HG02678 (cell line): Measurements from ENCODE around the gene ABCG8.
A peak's percentile ranks its signal among the peaks of the same experiment; 100 is the strongest.

ENCODE experiments used
- ATAC-seq: cut with Tn5 transposase; IDR thresholded peaks from one replicate; pipeline ENCODE4 v1.9.1; 2021; ENCODE audit warnings: mild to moderate bottlenecking, moderate library complexity; ENCODE audit not compliant: unreplicated experiment

ABCG8 gene

GRCh38 chr2:43838560-43839267 lies at the start of gene ABCG8, which contains the start of gene ABCG5:
ABCG8 (plus strand) TSS chr2:43838971; CDS start chr2:43839054, 83 bp downstream.
ABCG5 (minus strand) TSS chr2:43838839; CDS start chr2:43838679, 160 bp downstream.
- no peak for ATAC-seq

- no peak for ATAC-seq
Measured at GRCh38 chr2:43790147-43790546, 48.6 kb upstream of the ABCG8 start.

- ATAC-seq, result no peak
Measured at GRCh38 chr2:43791035-43791765, 47.6 kb upstream of the ABCG8 start.

GRCh38 chr2:43792653-43793052 lies 46.1 kb upstream of the ABCG8 start:
- peak; percentile 59 for ATAC-seq

- ATAC-seq, result no peak
Measured at GRCh38 chr2:43794956-43795355, 43.8 kb upstream of the ABCG8 start.

- no peak for ATAC-seq
Measured at GRCh38 chr2:43796206-43796605, 42.6 kb upstream of the ABCG8 start.

- no peak for ATAC-seq
Measured at GRCh38 chr2:43798300-43798699, 40.5 kb upstream of the ABCG8 start.

GRCh38 chr2:43800894-43801293 lies 37.9 kb upstream of the ABCG8 start:
- ATAC-seq, result no peak

GRCh38 chr2:43802135-43802534 lies 36.6 kb upstream of the ABCG8 start:
- ATAC-seq, result no peak

- ATAC-seq, result no peak
Measured at GRCh38 chr2:43803113-43803512, 35.7 kb upstream of the ABCG8 start.

GRCh38 chr2:43806719-43807031 lies 32.1 kb upstream of the ABCG8 start:
- no peak for ATAC-seq

- no peak for ATAC-seq
Measured at GRCh38 chr2:43810452-43810851, 28.3 kb upstream of the ABCG8 start.

GRCh38 chr2:43810888-43811287 lies 27.9 kb upstream of the ABCG8 start:
- ATAC-seq, result no peak

- no peak for ATAC-seq
Measured at GRCh38 chr2:43812006-43812405, 26.8 kb upstream of the ABCG8 start.

GRCh38 chr2:43812947-43813346 lies 25.8 kb upstream of the ABCG8 start:
- ATAC-seq, result no peak

GRCh38 chr2:43814711-43815110 lies 24.1 kb upstream of the ABCG8 start:
- ATAC-seq, result no peak

GRCh38 chr2:43818761-43819160 lies 20.0 kb upstream of the ABCG8 start:
- ATAC-seq, result no peak

- no peak for ATAC-seq
Measured at GRCh38 chr2:43819491-43820163, 19.1 kb upstream of the ABCG8 start.

- no peak for ATAC-seq
Measured at GRCh38 chr2:43822839-43823238, 15.9 kb upstream of the ABCG8 start.

GRCh38 chr2:43823751-43824150 lies 15.0 kb upstream of the ABCG8 start:
- no peak for ATAC-seq

- ATAC-seq, result no peak
Measured at GRCh38 chr2:43824512-43824911, 14.3 kb upstream of the ABCG8 start.

GRCh38 chr2:43824951-43825493 lies 13.7 kb upstream of the ABCG8 start:
- ATAC-seq, result no peak
